Lung (tissue), 12 donors: ENCODE results near the gene KLHL29. TPM values are rescaled to one million over a fixed set of nuclear protein-coding genes. Genes with fewer than 3 reads are reported as not detected.

Experiments used
- ATAC-seq: fragments of 200-7000 bp; cut with Tn5 transposase; one replicate; pipeline ENCODE4 v1.9.1; 2020; ENCODE audit warnings: moderate number of reproducible peaks; ENCODE audit not compliant: insufficient read depth, low FRiP score
- DNase-seq, 3 donors: peaks; one replicate each; pipeline ENCODE4 v3.0.0-alpha.2; 2013 to 2017
- H3K27ac ChIP-seq, 2 donors: one replicate each; pipeline ENCODE4 v1.5.1; 2013; ENCODE audit warnings: mild to moderate bottlenecking in 2 of 2, moderate library complexity in 2 of 2, control low read depth in 1 of 2, inconsistent platforms in 1 of 2, low read depth in 1 of 2, low read length in 1 of 2
- H3K27me3 ChIP-seq, 3 donors: one replicate each; pipeline ENCODE4 v1.5.1; 2013; ENCODE audit warnings: low read length in 2 of 3; ENCODE audit not compliant: control insufficient read depth in 3 of 3, insufficient read depth in 3 of 3
- H3K36me3 ChIP-seq, 4 donors: one replicate each; pipeline ENCODE4 v1.5.1; 2013; ENCODE audit warnings: low read length in 4 of 4, mild to moderate bottlenecking in 1 of 4, moderate library complexity in 1 of 4; ENCODE audit not compliant: control insufficient read depth in 4 of 4, insufficient read depth in 4 of 4
- H3K4me1 ChIP-seq, 5 donors: one replicate each; pipeline ENCODE4 v1.5.1; 2013; ENCODE audit warnings: low read length in 5 of 5, mild to moderate bottlenecking in 2 of 5, moderate library complexity in 1 of 5; ENCODE audit not compliant: control insufficient read depth in 5 of 5, insufficient read depth in 5 of 5
- H3K4me3 ChIP-seq: one replicate; pipeline ENCODE4 v1.5.1; 2013; ENCODE audit warnings: mild to moderate bottlenecking, control low read depth, moderate library complexity
- H3K9ac ChIP-seq, 2 donors: one replicate each; pipeline ENCODE4 v1.5.1; 2013; ENCODE audit warnings: low read length in 2 of 2, control low read depth in 1 of 2; ENCODE audit not compliant: insufficient read depth in 1 of 2
- H3K9me3 ChIP-seq, 4 donors: one replicate each; pipeline ENCODE4 v1.5.1; 2013; ENCODE audit warnings: low read length in 3 of 4, mild to moderate bottlenecking in 1 of 4, moderate library complexity in 1 of 4; ENCODE audit not compliant: control insufficient read depth in 4 of 4, insufficient read depth in 3 of 4
- CTCF ChIP-seq: IDR thresholded peaks from 2 replicates; pipeline ENCODE4 v1.5.1; 2012; ENCODE audit warnings: mild to moderate bottlenecking; ENCODE audit errors: control extremely low read depth, extremely low read depth
- WGBS, 2 donors: extraction: QIAGEN DNeasy Blood & Tissue Kit; methylation state at CpG; one replicate each; pipeline ENCODE4 v1.1.7; 2013; 5-methylcytosine and 5-hydroxymethylcytosine counted together
- polyA plus RNA-seq, 2 donors: library from polyadenylated mRNA; stranded (reverse); fragments of 200-250 nt; gene quantifications; one replicate each; pipeline ENCODE4 v1.2.1, GENCODE V29; 2013
- total RNA-seq, 2 donors: library from RNA; depleted of rRNA in 1 of 2; stranded (reverse); fragments of >200 nt in 1 of 2; gene quantifications; one replicate each; pipeline ENCODE4 v1.2.1, GENCODE V29; 2014 to 2021
- donor health status: control.
- donor health status: control.
- donor health status: Bipolar disorder and iron deficiency.
- donor health status: healthy.
- donor health status: DM: yes; HTN: yes; CAD: no.

The KLHL29 gene
- total and polyA plus RNA-seq, 4 donors = 2.7 to 16.2 (median 3.5) TPM

GRCh38 chr2:23621616-23622015 lies 236.6 kb downstream of the KLHL29 start:
- DNase-seq (no peak), ATAC-seq (no peak)
- H3K9ac ChIP-seq = no peak overlapping the region
- no peak overlapping the region for H3K27ac ChIP-seq
- H3K27me3 ChIP-seq = no peaks in the 10 kb centered on the region
- peaks cover 0 to 39% (median 14%) of the 10 kb centered on the region in 5 donors for H3K4me1 ChIP-seq
- peaks cover 0 to 4% (median 2%) of the 10 kb centered on the region in 4 donors for H3K9me3 ChIP-seq
- H3K36me3 ChIP-seq = no peaks in the 10 kb centered on the region
- no peak for TF ChIP-seq CTCF
- WGBS, 2 donors = 93 to 95% methylated on average over 5 of the region's 5 CpGs
- H3K4me3 ChIP-seq = no peak overlapping the region

GRCh38 chr2:23622466-23622865 lies 237.5 kb downstream of the KLHL29 start:
- DNase-seq (no peak), ATAC-seq (no peak)
- Histone ChIP-seq H3K4me1 (peaks cover 0 to 34% (median 11%) of the 10 kb centered on the region in 5 donors), H3K27ac (no peak overlapping the region), H3K4me3 (no peak overlapping the region), H3K9ac (no peak overlapping the region), H3K36me3 (no peaks in the 10 kb centered on the region), H3K9me3 (peaks cover 0 to 4% (median 2%) of the 10 kb centered on the region in 4 donors), H3K27me3 (no peaks in the 10 kb centered on the region)
- TF ChIP-seq CTCF = no peak
- WGBS, 2 donors = 92 to 95% methylated on average over 8 of the region's 8 CpGs

- DNase-seq (no peak), ATAC-seq (no peak)
- peaks cover 0 to 27% (median 7%) of the 10 kb centered on the region in 5 donors for H3K4me1 ChIP-seq
- H3K9ac ChIP-seq = no peak overlapping the region
- 93 to 96% methylated on average over 14 of the region's 14 CpGs for WGBS, 2 donors
- H3K27ac ChIP-seq = no peak overlapping the region
- H3K4me3 ChIP-seq = no peak overlapping the region
- H3K27me3 ChIP-seq = no peaks in the 10 kb centered on the region
- no peaks in the 10 kb centered on the region for H3K36me3 ChIP-seq
- peaks cover 0 to 4% (median 2%) of the 10 kb centered on the region in 4 donors for H3K9me3 ChIP-seq
- TF ChIP-seq CTCF = no peak
Observed at GRCh38 chr2:23622966-23623675, 238.1 kb downstream of the KLHL29 start.
